ENCODE measurements around the gene PDZD2. TPM values are rescaled to one million over a fixed set of nuclear protein-coding genes. Genes with fewer than 3 reads are reported as not detected.
"Not testable (repeated sequence)": the region's sequence is repeated elsewhere in the genome, so short reads cannot be mapped to it uniquely, and the experiment has no call there.

Gene PDZD2
- total RNA-seq, 1 donor from 2014 or later: not detected

DNA sequence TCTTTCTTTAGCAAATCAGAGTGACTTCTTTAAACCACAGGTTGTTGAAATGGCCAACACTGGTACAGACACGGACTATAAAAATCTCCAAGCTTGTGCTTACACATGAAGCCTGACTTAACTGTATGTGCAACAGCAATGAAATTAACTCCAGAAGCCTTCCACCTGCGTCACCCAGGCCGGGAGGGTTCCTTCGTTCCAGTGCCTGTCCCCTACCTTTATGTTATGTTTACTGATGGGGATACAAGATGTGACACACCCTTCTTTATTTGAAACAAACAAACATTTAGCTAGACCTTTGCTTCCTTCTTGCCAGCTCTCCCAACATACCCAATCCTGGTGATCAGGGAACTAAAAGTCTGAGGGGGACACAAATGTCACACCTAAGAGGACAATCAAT lies 469.2 kb downstream of the PDZD2 start:
- H3K36me3 Mint-ChIP-seq (ENCODE audit: low read depth): peaks cover 46% of the 10 kb centered on the region
- intact Hi-C loops (cut with micrococcal nuclease): no loop called here

DNA sequence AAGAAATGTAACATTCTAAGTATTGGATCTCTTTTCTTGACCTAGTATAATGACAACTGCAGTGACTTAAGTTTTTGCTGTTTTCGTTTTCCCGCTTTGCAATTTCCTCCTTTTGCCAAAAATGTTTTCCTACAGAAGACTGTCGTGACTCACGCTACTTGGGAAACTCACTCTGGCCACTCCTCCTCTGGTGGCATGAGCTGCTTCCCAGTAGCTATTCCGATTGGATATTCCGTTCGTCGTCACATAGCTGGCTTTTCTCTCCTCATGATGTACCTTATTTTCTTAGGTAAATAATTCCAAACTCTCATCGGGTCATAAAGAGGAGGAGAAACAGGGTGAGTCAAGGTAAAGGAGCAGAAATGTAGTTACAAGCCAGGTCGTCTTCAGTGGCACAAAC lies 470.3 kb downstream of the PDZD2 start:
- Mint-ChIP-seq H3K4me1 (peaks cover 4% of the 10 kb centered on the region), H3K36me3 (ENCODE audit: low read depth) (peaks cover 43% of the 10 kb centered on the region), H3K27me3 (no peaks in the 10 kb centered on the region), H3K4me3 (no peak overlapping the region), H3K27ac (peak overlapping the region; percentile 14), H3K9me3 (no peaks in the 10 kb centered on the region)
- intact Hi-C loops (cut with micrococcal nuclease): no loop called here
- no peak for DNase-seq

More for the DNA sequence above, 469.2 kb downstream of the PDZD2 start:
- Mint-ChIP-seq H3K9me3 (no peaks in the 10 kb centered on the region), H3K4me1 (peaks cover 4% of the 10 kb centered on the region), H3K27ac (no peak overlapping the region), H3K4me3 (no peak overlapping the region), H3K27me3 (no peaks in the 10 kb centered on the region)
- no peak for DNase-seq

DNA sequence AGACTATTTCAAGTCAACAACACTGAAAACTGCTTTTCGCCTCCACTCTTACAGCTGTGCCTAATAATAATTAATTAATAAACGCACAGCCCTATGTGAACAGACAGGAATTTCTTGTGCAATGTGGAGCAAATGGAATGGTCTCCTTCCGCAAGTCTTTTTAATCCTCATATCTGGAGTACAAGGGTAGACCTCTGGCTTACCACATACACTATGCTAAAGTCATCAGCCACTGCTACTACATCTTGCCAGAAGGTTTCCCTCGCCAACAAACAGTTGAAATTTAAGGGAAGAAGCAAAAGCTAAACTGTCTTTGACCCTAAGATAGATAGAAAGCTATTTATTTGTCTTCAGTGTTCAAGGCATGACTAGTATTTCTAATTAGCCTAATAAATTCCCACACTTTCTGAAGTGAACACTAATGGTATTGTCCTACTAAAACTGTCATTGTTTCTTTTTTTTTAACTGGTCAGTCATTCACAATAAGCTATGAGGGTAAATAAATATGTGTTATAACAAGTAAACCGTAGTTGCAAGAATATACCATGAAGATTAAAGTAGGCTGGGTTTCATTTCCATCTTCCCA lies 471.3 kb downstream of the PDZD2 start:
- H3K27me3 Mint-ChIP-seq: no peaks in the 10 kb centered on the region
- no peak for DNase-seq
- no peaks in the 10 kb centered on the region for H3K9me3 Mint-ChIP-seq
- H3K4me1 Mint-ChIP-seq: peaks cover 4% of the 10 kb centered on the region
- H3K36me3 Mint-ChIP-seq (ENCODE audit: low read depth): peaks cover 51% of the 10 kb centered on the region
- H3K4me3 Mint-ChIP-seq: no peak overlapping the region
- intact Hi-C loops (cut with micrococcal nuclease): no loop called here
- no peak overlapping the region for H3K27ac Mint-ChIP-seq

DNA sequence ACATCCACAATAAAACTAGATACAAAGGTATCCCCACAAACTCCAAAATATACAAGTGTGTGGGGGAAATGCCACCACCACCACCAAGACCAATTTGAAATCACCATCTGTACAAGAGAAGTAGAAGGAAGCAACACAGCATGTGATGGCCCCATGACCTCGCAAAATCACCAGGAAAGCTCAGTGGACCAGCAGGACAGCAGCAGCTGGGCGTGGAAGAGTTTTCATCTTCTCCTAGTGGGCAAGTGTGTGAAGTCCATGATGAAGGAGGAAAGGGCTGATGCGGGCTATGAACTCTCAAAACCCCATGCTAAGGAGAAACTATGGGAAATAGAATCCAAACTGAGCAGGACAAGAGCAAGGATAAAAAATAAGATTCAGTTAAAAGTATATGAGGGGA lies 477.1 kb downstream of the PDZD2 start:
- Mint-ChIP-seq H3K9me3 (no peaks in the 10 kb centered on the region), H3K4me1 (peaks cover 27% of the 10 kb centered on the region), H3K27ac (peak overlapping the region; percentile 17), H3K4me3 (no peak overlapping the region), H3K27me3 (no peaks in the 10 kb centered on the region), H3K36me3 (ENCODE audit: low read depth) (peaks cover 59% of the 10 kb centered on the region)
- no peak for DNase-seq
- intact Hi-C loops (cut with micrococcal nuclease): loop anchor here (5.0 kb wide), 1 partner anchor 56 kb away; the partner anchor contains the start of gene GOLPH3

- Mint-ChIP-seq H3K4me1 (peaks cover 30% of the 10 kb centered on the region), H3K9me3 (no peaks in the 10 kb centered on the region), H3K27me3 (no peaks in the 10 kb centered on the region), H3K36me3 (ENCODE audit: low read depth) (peaks cover 60% of the 10 kb centered on the region), H3K27ac (peak overlapping the region; percentile 75), H3K4me3 (peak overlapping the region; percentile 60)
- intact Hi-C loops (cut with micrococcal nuclease): loop anchor here (5.0 kb wide), 1 partner anchor 56 kb away; the partner anchor contains the start of gene GOLPH3
- no peak for DNase-seq
These were observed 477.8 kb downstream of the PDZD2 start for GRCh38 chr5:32116574-32117313.

DNA sequence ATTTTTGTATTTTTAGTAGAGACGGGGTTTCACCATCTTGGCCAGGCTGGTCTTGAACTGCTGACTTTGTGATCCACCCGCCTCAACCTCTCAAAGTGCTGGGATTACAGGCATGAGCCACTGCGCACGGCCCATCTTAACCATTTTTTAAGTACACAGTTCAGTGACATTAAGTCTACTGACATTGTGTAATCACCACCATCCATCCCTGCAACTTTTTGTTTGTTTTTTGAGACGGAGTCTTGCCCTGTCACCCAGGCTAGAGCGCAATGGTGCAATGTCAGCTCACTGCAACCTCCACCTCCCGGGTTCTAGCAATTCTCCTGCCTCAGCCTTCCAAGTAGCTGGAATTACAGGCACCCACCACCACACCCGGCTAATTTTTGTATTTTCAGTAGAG lies 480.0 kb downstream of the PDZD2 start:
- H3K9me3 Mint-ChIP-seq, H3K4me3 Mint-ChIP-seq, H3K27me3 Mint-ChIP-seq: not testable (repeated sequence)
- intact Hi-C loops (cut with micrococcal nuclease): loop anchor here (5.0 kb wide), 1 partner anchor 53 kb away; the partner anchor contains the start of gene GOLPH3
- peak; percentile 47 for DNase-seq
- Mint-ChIP-seq H3K4me1 (peaks cover 41% of the 10 kb centered on the region), H3K36me3 (ENCODE audit: low read depth) (peaks cover 65% of the 10 kb centered on the region), H3K27ac (peak overlapping the region; percentile 64)

DNA sequence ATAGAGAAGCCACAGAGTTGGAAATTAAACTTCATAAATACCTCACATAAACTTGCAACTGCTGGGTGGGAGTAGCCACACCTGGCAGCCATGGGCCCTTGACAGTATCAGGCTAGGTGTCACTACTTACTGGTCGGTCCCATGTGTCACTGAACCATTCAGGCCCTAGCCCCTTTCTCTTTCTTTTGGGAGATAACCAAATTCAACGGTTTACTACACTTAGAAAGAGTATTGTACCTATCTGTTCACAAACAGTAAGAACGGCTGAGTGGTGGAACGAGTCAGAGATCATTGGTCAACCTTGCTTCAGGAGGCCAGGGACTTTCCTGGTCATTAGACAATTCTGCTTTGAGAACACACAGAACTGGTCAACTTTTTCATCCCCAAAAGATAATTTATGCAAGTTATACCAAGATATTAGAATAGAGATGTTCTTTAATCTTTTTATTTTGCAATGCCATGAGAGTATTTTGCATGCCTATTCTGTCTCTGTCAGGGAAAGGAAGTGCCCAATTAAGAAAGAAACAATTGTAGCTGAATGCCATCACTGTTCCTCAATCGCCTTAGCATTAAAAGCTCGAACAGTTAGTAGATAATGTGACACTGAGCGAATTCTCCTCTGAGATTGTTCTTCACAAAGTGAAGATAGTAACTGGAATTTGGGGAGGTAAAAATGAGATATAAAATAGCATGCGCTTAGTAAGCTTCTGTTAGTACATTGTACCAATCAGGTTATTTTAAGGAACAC lies 484.3 kb downstream of the PDZD2 start:
- Mint-ChIP-seq H3K27ac (no peak overlapping the region), H3K9me3 (no peaks in the 10 kb centered on the region), H3K4me3 (no peak overlapping the region), H3K36me3 (ENCODE audit: low read depth) (peaks cover 63% of the 10 kb centered on the region), H3K27me3 (no peaks in the 10 kb centered on the region), H3K4me1 (peaks cover 28% of the 10 kb centered on the region)
- peak; percentile 45 for DNase-seq
- intact Hi-C loops (cut with micrococcal nuclease): no loop called here

- Mint-ChIP-seq H3K4me1 (peaks cover 31% of the 10 kb centered on the region), H3K36me3 (ENCODE audit: low read depth) (peaks cover 66% of the 10 kb centered on the region)
These were observed 485.2 kb downstream of the PDZD2 start for GRCh38 chr5:32123889-32124676.

DNA sequence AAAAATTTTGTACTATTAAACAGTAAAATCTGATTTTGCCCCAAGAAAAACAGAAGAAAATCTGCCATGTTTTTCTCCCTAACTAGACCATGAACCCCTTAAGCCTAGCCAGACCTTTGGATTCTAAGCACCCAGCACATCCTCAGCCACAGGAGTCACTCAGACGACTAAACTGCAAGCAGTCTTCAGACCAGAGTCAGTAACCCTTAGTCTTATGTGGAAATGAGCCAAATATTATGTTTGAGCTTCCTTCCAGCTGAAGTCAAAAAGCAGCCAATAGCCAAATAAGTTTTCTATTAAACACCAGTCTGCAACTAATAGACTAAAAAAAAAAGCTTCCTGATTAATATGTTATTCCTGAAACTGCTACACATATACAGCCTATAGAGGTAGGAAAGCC lies 487.8 kb downstream of the PDZD2 start:
- Mint-ChIP-seq H3K9me3 (no peaks in the 10 kb centered on the region), H3K4me3 (no peak overlapping the region), H3K36me3 (ENCODE audit: low read depth) (peaks cover 61% of the 10 kb centered on the region), H3K27ac (no peak overlapping the region), H3K4me1 (peaks cover 26% of the 10 kb centered on the region), H3K27me3 (no peaks in the 10 kb centered on the region)
- no peak for DNase-seq
- intact Hi-C loops (cut with micrococcal nuclease): no loop called here

More at GRCh38 chr5:32123889-32124676, 485.2 kb downstream of the PDZD2 start:
- Mint-ChIP-seq H3K27me3 (no peaks in the 10 kb centered on the region), H3K4me3 (no peak overlapping the region), H3K9me3 (no peaks in the 10 kb centered on the region), H3K27ac (peak overlapping the region; percentile 59)
- no peak for DNase-seq
- intact Hi-C loops (cut with micrococcal nuclease): no loop called here

DNA sequence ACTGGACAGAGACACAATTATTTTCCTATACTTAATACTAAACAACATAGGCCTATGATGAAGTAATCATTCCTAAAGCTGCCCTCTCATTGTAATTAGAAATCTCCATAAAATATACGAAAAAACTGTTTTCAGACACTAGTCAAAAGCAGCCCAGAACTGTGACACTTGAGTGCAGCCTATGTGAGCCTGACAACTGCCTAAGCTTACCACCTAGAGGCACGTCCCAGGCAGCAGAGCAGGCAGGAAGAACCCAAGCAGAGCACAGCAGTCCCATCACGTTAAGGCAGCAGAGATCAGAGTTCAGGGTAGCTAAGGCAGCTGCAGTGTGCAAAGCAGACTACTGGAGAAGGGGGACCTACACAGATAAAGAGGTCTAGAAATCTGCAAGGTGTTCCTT lies 488.8 kb downstream of the PDZD2 start:
- no peak overlapping the region for H3K27ac Mint-ChIP-seq
- intact Hi-C loops (cut with micrococcal nuclease): no loop called here
- H3K9me3 Mint-ChIP-seq: no peaks in the 10 kb centered on the region
- peaks cover 58% of the 10 kb centered on the region for H3K36me3 Mint-ChIP-seq (ENCODE audit: low read depth)
- no peak for DNase-seq
- H3K4me3 Mint-ChIP-seq: no peak overlapping the region
- H3K4me1 Mint-ChIP-seq: peaks cover 24% of the 10 kb centered on the region
- H3K27me3 Mint-ChIP-seq: no peaks in the 10 kb centered on the region

DNA sequence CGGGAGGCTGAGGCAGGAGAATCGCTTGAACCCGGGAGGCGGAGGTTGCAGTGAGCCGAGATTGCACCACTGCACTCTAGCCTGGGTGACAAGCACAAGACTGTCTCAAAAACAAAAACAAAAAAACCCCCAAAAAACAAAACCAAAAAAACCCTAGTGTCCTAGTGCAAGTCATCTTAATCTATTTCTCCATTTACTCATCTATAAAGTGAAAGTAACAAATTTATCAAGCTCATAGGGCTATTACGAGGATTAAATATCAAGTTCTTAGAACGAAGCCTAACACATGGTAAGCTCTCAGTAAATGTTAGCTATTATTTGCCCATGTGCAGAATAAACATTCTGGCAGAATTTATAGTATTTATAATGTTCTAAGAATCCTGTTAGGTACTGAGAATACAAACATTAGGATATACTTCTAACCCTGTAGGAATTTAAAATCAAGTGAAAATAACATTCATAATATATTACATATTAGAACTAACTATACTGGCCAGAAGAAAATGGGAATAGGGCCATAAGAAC lies 490.2 kb downstream of the PDZD2 start:
- intact Hi-C loops (cut with micrococcal nuclease): no loop called here
- H3K27me3 Mint-ChIP-seq: no peaks in the 10 kb centered on the region
- no peak for DNase-seq
- peak overlapping the region; percentile 67 for H3K27ac Mint-ChIP-seq
- H3K4me3 Mint-ChIP-seq: no peak overlapping the region
- peaks cover 49% of the 10 kb centered on the region for H3K36me3 Mint-ChIP-seq (ENCODE audit: low read depth)
- H3K9me3 Mint-ChIP-seq: no peaks in the 10 kb centered on the region
- peaks cover 20% of the 10 kb centered on the region for H3K4me1 Mint-ChIP-seq

GRCh38 chr5:32130865-32131264 lies 491.9 kb downstream of the PDZD2 start:
- no peak for DNase-seq
- H3K4me1 Mint-ChIP-seq: peaks cover 21% of the 10 kb centered on the region
- H3K27ac Mint-ChIP-seq: no peak overlapping the region
- H3K4me3 Mint-ChIP-seq: no peak overlapping the region
- H3K27me3 Mint-ChIP-seq: no peaks in the 10 kb centered on the region
- peaks cover 50% of the 10 kb centered on the region for H3K36me3 Mint-ChIP-seq (ENCODE audit: low read depth)
- no peaks in the 10 kb centered on the region for H3K9me3 Mint-ChIP-seq
- intact Hi-C loops (cut with micrococcal nuclease): no loop called here

GRCh38 chr5:32131604-32132003 lies 492.7 kb downstream of the PDZD2 start:
- H3K36me3 Mint-ChIP-seq (ENCODE audit: low read depth): peaks cover 44% of the 10 kb centered on the region
- H3K9me3 Mint-ChIP-seq: no peaks in the 10 kb centered on the region
- no peaks in the 10 kb centered on the region for H3K27me3 Mint-ChIP-seq
- no peak overlapping the region for H3K4me3 Mint-ChIP-seq
- no peak overlapping the region for H3K27ac Mint-ChIP-seq
- H3K4me1 Mint-ChIP-seq: peaks cover 18% of the 10 kb centered on the region
- DNase-seq: no peak
- intact Hi-C loops (cut with micrococcal nuclease): no loop called here

Measured in activated CD4-positive, alpha-beta T cell treated with anti-CD3 and anti-CD28 coated beads, Interleukin-2, amount 10 ng/mL, durations not matched to agents 24 days and 14 days (primary cell).